Neural cell (in vitro differentiated cells): ENCODE measurements around the gene SLC7A14.

Source experiments
- CTCF ChIP-seq: fragments of 450-650 bp; IDR thresholded peaks from 2 replicates; pipeline ENCODE4 v1.5.1; 2014; ENCODE audit warnings: antibody characterized with exemption, mild to moderate bottlenecking, moderate library complexity; ENCODE audit not compliant: poor library complexity, severe bottlenecking
- EP300 ChIP-seq: fragments of 450-650 bp; conservative IDR thresholded peaks from 2 replicates; pipeline ENCODE4 v1.6.1; 2014; ENCODE audit warnings: antibody characterized with exemption, mild to moderate bottlenecking, moderate library complexity; ENCODE audit not compliant: poor library complexity, severe bottlenecking
- EZH2 ChIP-seq: fragments of 200-600, 300-800 bp; shearing (Covaris generic), sonication (generic); IDR thresholded peaks from 2 replicates; pipeline ENCODE4 v1.6.1; 2014; ENCODE audit warnings: antibody characterized with exemption, low read length, borderline replicate concordance, mild to moderate bottlenecking; ENCODE audit not compliant: insufficient read depth, poor library complexity, severe bottlenecking
- MXI1 ChIP-seq: fragments of 450-650 bp; conservative IDR thresholded peaks from 2 replicates; pipeline ENCODE4 v1.6.1; 2014; ENCODE audit warnings: antibody characterized with exemption, mild to moderate bottlenecking; ENCODE audit not compliant: poor library complexity, severe bottlenecking
- POLR2AphosphoS5 ChIP-seq: IDR thresholded peaks from 2 replicates; pipeline ENCODE4 v1.6.1; 2012
- TAF1 ChIP-seq: IDR thresholded peaks from 2 replicates; pipeline ENCODE4 v1.6.1; 2012; ENCODE audit warnings: low read depth
- TF ChIP-seq, protein P1 (sequence below): IDR thresholded peaks from 2 replicates; pipeline ENCODE4 v1.6.1; 2012; ENCODE audit warnings: borderline replicate concordance

GRCh38 chr3:170603770-170604510 lies 18.1 kb upstream of the SLC7A14 start:
- TF ChIP-seq CTCF (no peak), MXI1 (no peak), TAF1 (no peak), EZH2 (no peak), POLR2AphosphoS5 (no peak), EP300 (no peak)
- TF ChIP-seq, protein P1, sequence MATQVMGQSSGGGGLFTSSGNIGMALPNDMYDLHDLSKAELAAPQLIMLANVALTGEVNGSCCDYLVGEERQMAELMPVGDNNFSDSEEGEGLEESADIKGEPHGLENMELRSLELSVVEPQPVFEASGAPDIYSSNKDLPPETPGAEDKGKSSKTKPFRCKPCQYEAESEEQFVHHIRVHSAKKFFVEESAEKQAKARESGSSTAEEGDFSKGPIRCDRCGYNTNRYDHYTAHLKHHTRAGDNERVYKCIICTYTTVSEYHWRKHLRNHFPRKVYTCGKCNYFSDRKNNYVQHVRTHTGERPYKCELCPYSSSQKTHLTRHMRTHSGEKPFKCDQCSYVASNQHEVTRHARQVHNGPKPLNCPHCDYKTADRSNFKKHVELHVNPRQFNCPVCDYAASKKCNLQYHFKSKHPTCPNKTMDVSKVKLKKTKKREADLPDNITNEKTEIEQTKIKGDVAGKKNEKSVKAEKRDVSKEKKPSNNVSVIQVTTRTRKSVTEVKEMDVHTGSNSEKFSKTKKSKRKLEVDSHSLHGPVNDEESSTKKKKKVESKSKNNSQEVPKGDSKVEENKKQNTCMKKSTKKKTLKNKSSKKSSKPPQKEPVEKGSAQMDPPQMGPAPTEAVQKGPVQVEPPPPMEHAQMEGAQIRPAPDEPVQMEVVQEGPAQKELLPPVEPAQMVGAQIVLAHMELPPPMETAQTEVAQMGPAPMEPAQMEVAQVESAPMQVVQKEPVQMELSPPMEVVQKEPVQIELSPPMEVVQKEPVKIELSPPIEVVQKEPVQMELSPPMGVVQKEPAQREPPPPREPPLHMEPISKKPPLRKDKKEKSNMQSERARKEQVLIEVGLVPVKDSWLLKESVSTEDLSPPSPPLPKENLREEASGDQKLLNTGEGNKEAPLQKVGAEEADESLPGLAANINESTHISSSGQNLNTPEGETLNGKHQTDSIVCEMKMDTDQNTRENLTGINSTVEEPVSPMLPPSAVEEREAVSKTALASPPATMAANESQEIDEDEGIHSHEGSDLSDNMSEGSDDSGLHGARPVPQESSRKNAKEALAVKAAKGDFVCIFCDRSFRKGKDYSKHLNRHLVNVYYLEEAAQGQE = no peak
